HepG2 (cell line): ENCODE data around the gene PJA1. TPM values are rescaled to one million over a fixed set of nuclear protein-coding genes. Genes with fewer than 3 reads are reported as not detected.

Experiments
- AFF4 ChIP-seq: sonication (generic); formaldehyde crosslinking; IDR thresholded peaks from 2 replicates; pipeline ENCODE4 v1.4.0; 2020; ENCODE audit warnings: missing genetic modification reagents
- ARNT ChIP-seq: fragments of 450-650 bp; IDR thresholded peaks from 2 replicates; pipeline ENCODE4 v1.6.1; 2017
- HNRNPLL ChIP-seq: fragments of 200-400 bp; formaldehyde crosslinking; IDR thresholded peaks from 2 replicates; pipeline ENCODE4 v1.6.1; 2017; ENCODE audit warnings: mild to moderate bottlenecking, low read depth, low read length; ENCODE audit not compliant: poor library complexity, severe bottlenecking
- KAT8 ChIP-seq: IDR thresholded peaks from 2 replicates; pipeline ENCODE4 v1.6.1; 2016; ENCODE audit warnings: missing genetic modification reagents, missing compliant biosample characterization
- MYC ChIP-seq: sonication (generic); formaldehyde crosslinking; IDR thresholded peaks from 2 replicates; pipeline ENCODE4 v1.9.0; 2021; ENCODE audit warnings: missing genetic modification reagents, borderline replicate concordance
- NFIC ChIP-seq: IDR thresholded peaks from 2 replicates; pipeline ENCODE4 v1.6.1; 2012; ENCODE audit warnings: mild to moderate bottlenecking, low read length, inconsistent platforms
- POGK ChIP-seq: sonication (generic); formaldehyde crosslinking; conservative IDR thresholded peaks from 2 replicates; pipeline ENCODE4 v1.8.0; 2022; ENCODE audit warnings: mild to moderate bottlenecking, moderate library complexity, missing genetic modification reagents
- ZFP36L2 ChIP-seq: sonication (generic); formaldehyde crosslinking; IDR thresholded peaks from 2 replicates; pipeline ENCODE4 v1.4.0; 2020; ENCODE audit warnings: missing genetic modification reagents
- ZFP82 ChIP-seq: sonication (generic); formaldehyde crosslinking; IDR thresholded peaks from 2 replicates; pipeline ENCODE4 v1.5.1; 2020; ENCODE audit warnings: mild to moderate bottlenecking, missing genetic modification reagents, borderline replicate concordance
- ZNF160 ChIP-seq: sonication (generic); formaldehyde crosslinking; IDR thresholded peaks from 2 replicates; pipeline ENCODE4 v1.8.0; 2022; ENCODE audit warnings: mild to moderate bottlenecking, inconsistent platforms, missing genetic modification reagents
- polyA plus RNA-seq, 8 experiments: library from polyadenylated mRNA; depleted of rRNA in 3 of 8; stranded (reverse) in 7 of 8; unstranded in 1 of 8; fragments of >200 nt; fragmentation: Illumina TruSeq in 4 of 8; extraction: Trizol in 4 of 8; gene quantifications; 2 replicates each; pipeline versions ENCODE4 v1.2.1 to v1.2.3, GENCODE V29; 2011 to 2016; ENCODE audit warnings: low read depth in 4 of 8, missing spikeins in 1 of 8, mixed read lengths in 1 of 8; ENCODE audit not compliant: insufficient read depth in 1 of 8
- total RNA-seq, 5 experiments: library from RNA; depleted of rRNA; stranded (reverse); fragments of >200 nt; fragmentation: Illumina TruSeq; extraction: Trizol; gene quantifications; 2 replicates each; pipeline ENCODE4 v1.2.3, GENCODE V29; 2016; ENCODE audit warnings: low read depth in 1 of 5
- TF ChIP-seq, protein P1 (sequence below): sonication (generic); formaldehyde crosslinking; IDR thresholded peaks from 2 replicates; pipeline ENCODE4 v1.4.0; 2020; ENCODE audit warnings: missing genetic modification reagents
- TF ChIP-seq, protein P2 (sequence below): sonication (generic); formaldehyde crosslinking; IDR thresholded peaks from 2 replicates; pipeline ENCODE4 v1.4.0; 2020; ENCODE audit warnings: missing genetic modification reagents, borderline replicate concordance
- TF ChIP-seq, protein P3 (sequence below): sonication (generic); formaldehyde crosslinking; IDR thresholded peaks from 2 replicates; pipeline ENCODE4 v1.4.0; 2020; ENCODE audit warnings: missing genetic modification reagents

The PJA1 gene
- total and polyA plus RNA-seq, 2 of the 13 experiments (the other 11 are each of a cell fraction or from before 2014, with no cell fraction given) = 3.6 to 9.6 TPM

DNA sequence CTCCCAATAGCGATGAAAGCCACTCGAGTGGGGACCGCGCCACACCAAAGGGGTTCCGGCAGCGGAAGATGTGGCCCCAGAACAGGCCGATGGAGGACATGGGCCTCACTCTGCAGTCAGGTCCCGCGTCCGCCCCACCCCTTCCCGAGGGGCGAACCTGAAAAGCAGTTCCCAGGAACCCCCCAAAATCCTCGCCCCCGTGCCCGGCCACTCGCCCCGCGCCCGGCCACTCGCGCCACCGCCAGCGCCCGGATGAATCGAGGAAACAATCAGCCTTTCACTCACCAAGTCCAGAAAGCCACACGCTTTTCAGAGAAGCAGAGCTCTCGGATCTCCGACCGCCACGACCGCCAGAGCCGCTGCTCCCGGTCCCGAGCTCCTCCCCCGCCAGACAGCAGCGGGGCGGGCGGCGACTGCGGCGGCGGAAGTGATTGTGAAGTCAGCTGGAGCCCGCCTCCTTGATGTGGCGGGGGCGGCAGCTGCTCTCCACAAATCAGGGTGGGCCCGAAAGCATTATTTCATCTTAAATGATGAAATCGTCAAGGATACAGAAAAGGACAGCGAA, at the start of gene PJA1 (continued):
- TF ChIP-seq POGK (CRISPR knock-in tag) (0 out of 2 replicates have a peak, but pooled peaks have one; percentile 22), ZFP82 (CRISPR knock-in tag) (no peak), ZFP36L2 (CRISPR knock-in tag) (no peak), NFIC (no peak), ARNT (no peak), MYC (CRISPR knock-in tag) (no peak), ZNF160 (CRISPR knock-in tag) (no peak), HNRNPLL (peak; percentile 42), AFF4 (CRISPR knock-in tag) (no peak), KAT8 (CRISPR knock-in tag) (peak; percentile 38; the same call in 1 of the 2 replicates)
- TF ChIP-seq, protein P1, sequence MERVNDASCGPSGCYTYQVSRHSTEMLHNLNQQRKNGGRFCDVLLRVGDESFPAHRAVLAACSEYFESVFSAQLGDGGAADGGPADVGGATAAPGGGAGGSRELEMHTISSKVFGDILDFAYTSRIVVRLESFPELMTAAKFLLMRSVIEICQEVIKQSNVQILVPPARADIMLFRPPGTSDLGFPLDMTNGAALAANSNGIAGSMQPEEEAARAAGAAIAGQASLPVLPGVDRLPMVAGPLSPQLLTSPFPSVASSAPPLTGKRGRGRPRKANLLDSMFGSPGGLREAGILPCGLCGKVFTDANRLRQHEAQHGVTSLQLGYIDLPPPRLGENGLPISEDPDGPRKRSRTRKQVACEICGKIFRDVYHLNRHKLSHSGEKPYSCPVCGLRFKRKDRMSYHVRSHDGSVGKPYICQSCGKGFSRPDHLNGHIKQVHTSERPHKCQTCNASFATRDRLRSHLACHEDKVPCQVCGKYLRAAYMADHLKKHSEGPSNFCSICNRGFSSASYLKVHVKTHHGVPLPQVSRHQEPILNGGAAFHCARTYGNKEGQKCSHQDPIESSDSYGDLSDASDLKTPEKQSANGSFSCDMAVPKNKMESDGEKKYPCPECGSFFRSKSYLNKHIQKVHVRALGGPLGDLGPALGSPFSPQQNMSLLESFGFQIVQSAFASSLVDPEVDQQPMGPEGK (CRISPR knock-in tag) = peak; percentile 78
- TF ChIP-seq, protein P2, sequence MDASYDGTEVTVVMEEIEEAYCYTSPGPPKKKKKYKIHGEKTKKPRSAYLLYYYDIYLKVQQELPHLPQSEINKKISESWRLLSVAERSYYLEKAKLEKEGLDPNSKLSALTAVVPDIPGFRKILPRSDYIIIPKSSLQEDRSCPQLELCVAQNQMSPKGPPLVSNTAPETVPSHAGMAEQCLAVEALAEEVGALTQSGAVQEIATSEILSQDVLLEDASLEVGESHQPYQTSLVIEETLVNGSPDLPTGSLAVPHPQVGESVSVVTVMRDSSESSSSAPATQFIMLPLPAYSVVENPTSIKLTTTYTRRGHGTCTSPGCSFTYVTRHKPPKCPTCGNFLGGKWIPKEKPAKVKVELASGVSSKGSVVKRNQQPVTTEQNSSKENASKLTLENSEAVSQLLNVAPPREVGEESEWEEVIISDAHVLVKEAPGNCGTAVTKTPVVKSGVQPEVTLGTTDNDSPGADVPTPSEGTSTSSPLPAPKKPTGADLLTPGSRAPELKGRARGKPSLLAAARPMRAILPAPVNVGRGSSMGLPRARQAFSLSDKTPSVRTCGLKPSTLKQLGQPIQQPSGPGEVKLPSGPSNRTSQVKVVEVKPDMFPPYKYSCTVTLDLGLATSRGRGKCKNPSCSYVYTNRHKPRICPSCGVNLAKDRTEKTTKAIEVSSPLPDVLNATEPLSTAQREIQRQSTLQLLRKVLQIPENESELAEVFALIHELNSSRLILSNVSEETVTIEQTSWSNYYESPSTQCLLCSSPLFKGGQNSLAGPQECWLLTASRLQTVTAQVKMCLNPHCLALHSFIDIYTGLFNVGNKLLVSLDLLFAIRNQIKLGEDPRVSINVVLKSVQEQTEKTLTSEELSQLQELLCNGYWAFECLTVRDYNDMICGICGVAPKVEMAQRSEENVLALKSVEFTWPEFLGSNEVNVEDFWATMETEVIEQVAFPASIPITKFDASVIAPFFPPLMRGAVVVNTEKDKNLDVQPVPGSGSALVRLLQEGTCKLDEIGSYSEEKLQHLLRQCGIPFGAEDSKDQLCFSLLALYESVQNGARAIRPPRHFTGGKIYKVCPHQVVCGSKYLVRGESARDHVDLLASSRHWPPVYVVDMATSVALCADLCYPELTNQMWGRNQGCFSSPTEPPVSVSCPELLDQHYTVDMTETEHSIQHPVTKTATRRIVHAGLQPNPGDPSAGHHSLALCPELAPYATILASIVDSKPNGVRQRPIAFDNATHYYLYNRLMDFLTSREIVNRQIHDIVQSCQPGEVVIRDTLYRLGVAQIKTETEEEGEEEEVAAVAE (CRISPR knock-in tag) = no peak
- TF ChIP-seq, protein P3, sequence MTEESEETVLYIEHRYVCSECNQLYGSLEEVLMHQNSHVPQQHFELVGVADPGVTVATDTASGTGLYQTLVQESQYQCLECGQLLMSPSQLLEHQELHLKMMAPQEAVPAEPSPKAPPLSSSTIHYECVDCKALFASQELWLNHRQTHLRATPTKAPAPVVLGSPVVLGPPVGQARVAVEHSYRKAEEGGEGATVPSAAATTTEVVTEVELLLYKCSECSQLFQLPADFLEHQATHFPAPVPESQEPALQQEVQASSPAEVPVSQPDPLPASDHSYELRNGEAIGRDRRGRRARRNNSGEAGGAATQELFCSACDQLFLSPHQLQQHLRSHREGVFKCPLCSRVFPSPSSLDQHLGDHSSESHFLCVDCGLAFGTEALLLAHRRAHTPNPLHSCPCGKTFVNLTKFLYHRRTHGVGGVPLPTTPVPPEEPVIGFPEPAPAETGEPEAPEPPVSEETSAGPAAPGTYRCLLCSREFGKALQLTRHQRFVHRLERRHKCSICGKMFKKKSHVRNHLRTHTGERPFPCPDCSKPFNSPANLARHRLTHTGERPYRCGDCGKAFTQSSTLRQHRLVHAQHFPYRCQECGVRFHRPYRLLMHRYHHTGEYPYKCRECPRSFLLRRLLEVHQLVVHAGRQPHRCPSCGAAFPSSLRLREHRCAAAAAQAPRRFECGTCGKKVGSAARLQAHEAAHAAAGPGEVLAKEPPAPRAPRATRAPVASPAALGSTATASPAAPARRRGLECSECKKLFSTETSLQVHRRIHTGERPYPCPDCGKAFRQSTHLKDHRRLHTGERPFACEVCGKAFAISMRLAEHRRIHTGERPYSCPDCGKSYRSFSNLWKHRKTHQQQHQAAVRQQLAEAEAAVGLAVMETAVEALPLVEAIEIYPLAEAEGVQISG (CRISPR knock-in tag) = peak; percentile 40; the same call in 1 of the 2 replicates
